Fibroblast of skin of right quadriceps (primary cell): ENCODE data around the gene NARS2.
"Not testable (repeated sequence)": the region's sequence is repeated elsewhere in the genome, so short reads cannot be mapped to it uniquely, and the experiment has no call there.

Source experiments
- DNase-seq: peaks from one replicate; pipeline ENCODE4 v3.0.0-alpha.2; 2013

The NARS2 gene

GRCh38 chr11:78574386-78575381 is at the start of gene NARS2:
TSS of gene NARS2 (minus strand) at chr11:78574864. CDS start at chr11:78574488, 376 bp downstream.
- peak; percentile 98 for DNase-seq

GRCh38 chr11:78622666-78623065 is 48.0 kb upstream of the NARS2 start:
- DNase-seq = no peak

- no peak for DNase-seq
Measured at GRCh38 chr11:78620159-78620558, 45.5 kb upstream of the NARS2 start.

GRCh38 chr11:78615724-78616123 is 41.1 kb upstream of the NARS2 start:
- no peak for DNase-seq

GRCh38 chr11:78613378-78613813 is 38.7 kb upstream of the NARS2 start:
- no peak for DNase-seq

- no peak for DNase-seq
Measured at GRCh38 chr11:78612721-78613377, 38.2 kb upstream of the NARS2 start.

- not testable (repeated sequence) for DNase-seq
Measured at GRCh38 chr11:78609321-78609720, 34.7 kb upstream of the NARS2 start.

- DNase-seq = no peak
Measured at GRCh38 chr11:78607696-78608095, 33.0 kb upstream of the NARS2 start.

GRCh38 chr11:78606667-78607066 is 32.0 kb upstream of the NARS2 start:
- no peak for DNase-seq

GRCh38 chr11:78605296-78605695 is 30.6 kb upstream of the NARS2 start:
- DNase-seq = no peak

- DNase-seq = no peak
Measured at GRCh38 chr11:78603792-78604191, 29.1 kb upstream of the NARS2 start.

GRCh38 chr11:78602771-78603170 is 28.1 kb upstream of the NARS2 start:
- not testable (repeated sequence) for DNase-seq

- not testable (repeated sequence) for DNase-seq
Measured at GRCh38 chr11:78601066-78601465, 26.4 kb upstream of the NARS2 start.

- DNase-seq = not testable (repeated sequence)
Measured at GRCh38 chr11:78597579-78597978, 22.9 kb upstream of the NARS2 start.

GRCh38 chr11:78595436-78596130 is 20.9 kb upstream of the NARS2 start:
- peak; percentile 80 for DNase-seq

- no peak for DNase-seq
Measured at GRCh38 chr11:78594814-78595213, 20.1 kb upstream of the NARS2 start.

- no peak for DNase-seq
Measured at GRCh38 chr11:78588517-78588916, 13.9 kb upstream of the NARS2 start.

GRCh38 chr11:78587446-78587845 is 12.8 kb upstream of the NARS2 start:
- DNase-seq = no peak

GRCh38 chr11:78586452-78587046 is 11.9 kb upstream of the NARS2 start:
- DNase-seq = peak; percentile 21

- no peak for DNase-seq
Measured at GRCh38 chr11:78583889-78584288, 9.2 kb upstream of the NARS2 start.

GRCh38 chr11:78577495-78577894 is 2.8 kb upstream of the NARS2 start:
- DNase-seq = no peak

GRCh38 chr11:78576549-78577097 is 2.0 kb upstream of the NARS2 start:
- DNase-seq = no peak

GRCh38 chr11:78575478-78575877 is 814 bp upstream of the NARS2 start:
- DNase-seq = no peak
